ENCODE measurements around the gene PDIA3.
A peak's percentile ranks its signal among the peaks of the same experiment; 100 is the strongest.

PDIA3 gene

GRCh38 chr15:43749690-43750345 is 3.6 kb downstream of the PDIA3 start:
- peak overlapping the region; percentile 49 for H3K9ac ChIP-seq (ENCODE audit: low read length)
- H3K36me3 ChIP-seq (ENCODE audit: control insufficient read depth, insufficient read depth, low read length, severe bottlenecking), result peaks cover 25% of the 10 kb centered on the region
- peak overlapping the region; percentile 70 for H3K4me3 ChIP-seq (ENCODE audit: low read length)
- DNase-seq (ENCODE audit: low read depth), result no peak
- H3K4me1 ChIP-seq (ENCODE audit: control insufficient read depth, insufficient read depth, low read length), result peaks cover 20% of the 10 kb centered on the region
- H3K27me3 ChIP-seq (replicated peaks; ENCODE audit: control insufficient read depth, insufficient read depth, low read length), result no peaks in the 10 kb centered on the region
- no peaks in the 10 kb centered on the region for H3K9me3 ChIP-seq (ENCODE audit: control insufficient read depth, low read length)

GRCh38 chr15:43751885-43752284 is 5.6 kb downstream of the PDIA3 start:
- Histone ChIP-seq H3K27me3 (replicated peaks; ENCODE audit: control insufficient read depth, insufficient read depth, low read length) (no peaks in the 10 kb centered on the region), H3K4me3 (ENCODE audit: low read length) (no peak overlapping the region), H3K9me3 (ENCODE audit: control insufficient read depth, low read length) (no peaks in the 10 kb centered on the region), H3K36me3 (ENCODE audit: control insufficient read depth, insufficient read depth, low read length, severe bottlenecking) (peaks cover 42% of the 10 kb centered on the region), H3K4me1 (ENCODE audit: control insufficient read depth, insufficient read depth, low read length) (peaks cover 17% of the 10 kb centered on the region), H3K9ac (ENCODE audit: low read length) (no peak overlapping the region)
- no peak for DNase-seq (ENCODE audit: low read depth)

GRCh38 chr15:43762824-43763223 is 16.6 kb downstream of the PDIA3 start:
- Histone ChIP-seq H3K36me3 (ENCODE audit: control insufficient read depth, insufficient read depth, low read length, severe bottlenecking) (peaks cover 91% of the 10 kb centered on the region), H3K27me3 (replicated peaks; ENCODE audit: control insufficient read depth, insufficient read depth, low read length) (no peaks in the 10 kb centered on the region), H3K9me3 (ENCODE audit: control insufficient read depth, low read length) (no peaks in the 10 kb centered on the region), H3K9ac (ENCODE audit: low read length) (no peak overlapping the region), H3K4me1 (ENCODE audit: control insufficient read depth, insufficient read depth, low read length) (peaks cover 6% of the 10 kb centered on the region), H3K4me3 (ENCODE audit: low read length) (no peak overlapping the region)
- DNase-seq (ENCODE audit: low read depth), result peak; percentile 43

GRCh38 chr15:43763819-43764446 is 17.7 kb downstream of the PDIA3 start:
- Histone ChIP-seq H3K27me3 (replicated peaks; ENCODE audit: control insufficient read depth, insufficient read depth, low read length) (no peaks in the 10 kb centered on the region), H3K9me3 (ENCODE audit: control insufficient read depth, low read length) (no peaks in the 10 kb centered on the region), H3K4me3 (ENCODE audit: low read length) (no peak overlapping the region), H3K9ac (ENCODE audit: low read length) (no peak overlapping the region), H3K36me3 (ENCODE audit: control insufficient read depth, insufficient read depth, low read length, severe bottlenecking) (peaks cover 92% of the 10 kb centered on the region), H3K4me1 (ENCODE audit: control insufficient read depth, insufficient read depth, low read length) (peaks cover 6% of the 10 kb centered on the region)
- DNase-seq (ENCODE audit: low read depth), result no peak

- Histone ChIP-seq H3K36me3 (ENCODE audit: control insufficient read depth, insufficient read depth, low read length, severe bottlenecking) (peaks cover 93% of the 10 kb centered on the region), H3K27me3 (replicated peaks; ENCODE audit: control insufficient read depth, insufficient read depth, low read length) (no peaks in the 10 kb centered on the region), H3K4me1 (ENCODE audit: control insufficient read depth, insufficient read depth, low read length) (peaks cover 11% of the 10 kb centered on the region), H3K9me3 (ENCODE audit: control insufficient read depth, low read length) (no peaks in the 10 kb centered on the region), H3K9ac (ENCODE audit: low read length) (no peak overlapping the region), H3K4me3 (ENCODE audit: low read length) (no peak overlapping the region)
- DNase-seq (ENCODE audit: low read depth), result peak; percentile 89
Measured at GRCh38 chr15:43769584-43770228, 23.5 kb downstream of the PDIA3 start.

- H3K36me3 ChIP-seq (ENCODE audit: control insufficient read depth, insufficient read depth, low read length, severe bottlenecking), result peaks cover 72% of the 10 kb centered on the region
- H3K27me3 ChIP-seq (replicated peaks; ENCODE audit: control insufficient read depth, insufficient read depth, low read length), result no peaks in the 10 kb centered on the region
- DNase-seq (ENCODE audit: low read depth), result peak; percentile 24
- H3K9ac ChIP-seq (ENCODE audit: low read length), result peak overlapping the region; percentile 33
- H3K9me3 ChIP-seq (ENCODE audit: control insufficient read depth, low read length), result no peaks in the 10 kb centered on the region
- peaks cover 17% of the 10 kb centered on the region for H3K4me1 ChIP-seq (ENCODE audit: control insufficient read depth, insufficient read depth, low read length)
- no peak overlapping the region for H3K4me3 ChIP-seq (ENCODE audit: low read length)
Measured at GRCh38 chr15:43771816-43772215, 25.6 kb downstream of the PDIA3 start.

GRCh38 chr15:43772624-43773023 is 26.4 kb downstream of the PDIA3 start:
- H3K27me3 ChIP-seq (replicated peaks; ENCODE audit: control insufficient read depth, insufficient read depth, low read length), result no peaks in the 10 kb centered on the region
- no peak overlapping the region for H3K9ac ChIP-seq (ENCODE audit: low read length)
- no peak for DNase-seq (ENCODE audit: low read depth)
- H3K4me3 ChIP-seq (ENCODE audit: low read length), result no peak overlapping the region
- no peaks in the 10 kb centered on the region for H3K9me3 ChIP-seq (ENCODE audit: control insufficient read depth, low read length)
- peaks cover 20% of the 10 kb centered on the region for H3K4me1 ChIP-seq (ENCODE audit: control insufficient read depth, insufficient read depth, low read length)
- H3K36me3 ChIP-seq (ENCODE audit: control insufficient read depth, insufficient read depth, low read length, severe bottlenecking), result peaks cover 64% of the 10 kb centered on the region

- Histone ChIP-seq H3K9me3 (ENCODE audit: control insufficient read depth, low read length) (no peaks in the 10 kb centered on the region), H3K27me3 (replicated peaks; ENCODE audit: control insufficient read depth, insufficient read depth, low read length) (no peaks in the 10 kb centered on the region), H3K36me3 (ENCODE audit: control insufficient read depth, insufficient read depth, low read length, severe bottlenecking) (peaks cover 49% of the 10 kb centered on the region)
Measured at GRCh38 chr15:43774062-43774461, 27.8 kb downstream of the PDIA3 start.

GRCh38 chr15:43775411-43775965 is 29.2 kb downstream of the PDIA3 start:
- Histone ChIP-seq H3K27me3 (replicated peaks; ENCODE audit: control insufficient read depth, insufficient read depth, low read length) (no peaks in the 10 kb centered on the region), H3K4me3 (ENCODE audit: low read length) (no peak overlapping the region), H3K9ac (ENCODE audit: low read length) (no peak overlapping the region), H3K9me3 (ENCODE audit: control insufficient read depth, low read length) (no peaks in the 10 kb centered on the region), H3K4me1 (ENCODE audit: control insufficient read depth, insufficient read depth, low read length) (peaks cover 21% of the 10 kb centered on the region), H3K36me3 (ENCODE audit: control insufficient read depth, insufficient read depth, low read length, severe bottlenecking) (peaks cover 35% of the 10 kb centered on the region)
- DNase-seq (ENCODE audit: low read depth), result peak; percentile 44

More at GRCh38 chr15:43774062-43774461, 27.8 kb downstream of the PDIA3 start:
- peaks cover 21% of the 10 kb centered on the region for H3K4me1 ChIP-seq (ENCODE audit: control insufficient read depth, insufficient read depth, low read length)
- H3K4me3 ChIP-seq (ENCODE audit: low read length), result no peak overlapping the region
- no peak for DNase-seq (ENCODE audit: low read depth)
- H3K9ac ChIP-seq (ENCODE audit: low read length), result no peak overlapping the region

- no peak for DNase-seq (ENCODE audit: low read depth)
Measured at GRCh38 chr15:43776101-43776717, 30.0 kb downstream of the PDIA3 start.

GRCh38 chr15:43776718-43777266 is 30.6 kb downstream of the PDIA3 start, which contains the start of gene ELL3:
TSS of gene ELL3 (minus strand) at chr15:43776966. CDS start at chr15:43776901, 65 bp downstream.
- no peaks in the 10 kb centered on the region for H3K9me3 ChIP-seq (ENCODE audit: control insufficient read depth, low read length)
- H3K36me3 ChIP-seq (ENCODE audit: control insufficient read depth, insufficient read depth, low read length, severe bottlenecking), result peaks cover 22% of the 10 kb centered on the region
- peak within 1 kb of the TSS; percentile 82 for H3K9ac ChIP-seq (ENCODE audit: low read length)
- peak within 1 kb of the TSS; percentile 92 for H3K4me3 ChIP-seq (ENCODE audit: low read length)
- peak; percentile 91 for DNase-seq (ENCODE audit: low read depth)
- H3K27me3 ChIP-seq (replicated peaks; ENCODE audit: control insufficient read depth, insufficient read depth, low read length), result no peaks in the 10 kb centered on the region
- peaks cover 17% of the 10 kb centered on the region for H3K4me1 ChIP-seq (ENCODE audit: control insufficient read depth, insufficient read depth, low read length)

More at GRCh38 chr15:43776101-43776717, 30.0 kb downstream of the PDIA3 start:
- H3K4me3 ChIP-seq (ENCODE audit: low read length), result peak overlapping the region; percentile 92
- peak overlapping the region; percentile 60 for H3K9ac ChIP-seq (ENCODE audit: low read length)
- H3K9me3 ChIP-seq (ENCODE audit: control insufficient read depth, low read length), result no peaks in the 10 kb centered on the region
- H3K27me3 ChIP-seq (replicated peaks; ENCODE audit: control insufficient read depth, insufficient read depth, low read length), result no peaks in the 10 kb centered on the region
- peaks cover 28% of the 10 kb centered on the region for H3K36me3 ChIP-seq (ENCODE audit: control insufficient read depth, insufficient read depth, low read length, severe bottlenecking)
- H3K4me1 ChIP-seq (ENCODE audit: control insufficient read depth, insufficient read depth, low read length), result peaks cover 21% of the 10 kb centered on the region
